Activated naive CD4-positive, alpha-beta T cell treated with anti-CD3 and anti-CD28 coated beads, Interleukin-2, amount 50 U/mL, for 24 hours (primary cell): ENCODE results near the gene RTP5.

Experiments
- H3K27ac Mint-ChIP-seq: one replicate; pipeline ENCODE4 v1.8.0; 2021; ENCODE audit warnings: mild to moderate bottlenecking, mixed read lengths
- H3K27me3 Mint-ChIP-seq: one replicate; pipeline ENCODE4 v1.8.0; 2021; ENCODE audit warnings: mixed read lengths
- H3K36me3 Mint-ChIP-seq: one replicate; pipeline ENCODE4 v1.8.0; 2021; ENCODE audit warnings: mixed read lengths
- H3K4me1 Mint-ChIP-seq: one replicate; pipeline ENCODE4 v1.8.0; 2021; ENCODE audit warnings: mixed read lengths
- H3K4me3 Mint-ChIP-seq: one replicate; pipeline ENCODE4 v1.8.0; 2021; ENCODE audit warnings: mild to moderate bottlenecking, mixed read lengths
- H3K9me3 Mint-ChIP-seq: one replicate; pipeline ENCODE4 v1.8.0; 2021; ENCODE audit warnings: mixed read lengths

The RTP5 gene

DNA sequence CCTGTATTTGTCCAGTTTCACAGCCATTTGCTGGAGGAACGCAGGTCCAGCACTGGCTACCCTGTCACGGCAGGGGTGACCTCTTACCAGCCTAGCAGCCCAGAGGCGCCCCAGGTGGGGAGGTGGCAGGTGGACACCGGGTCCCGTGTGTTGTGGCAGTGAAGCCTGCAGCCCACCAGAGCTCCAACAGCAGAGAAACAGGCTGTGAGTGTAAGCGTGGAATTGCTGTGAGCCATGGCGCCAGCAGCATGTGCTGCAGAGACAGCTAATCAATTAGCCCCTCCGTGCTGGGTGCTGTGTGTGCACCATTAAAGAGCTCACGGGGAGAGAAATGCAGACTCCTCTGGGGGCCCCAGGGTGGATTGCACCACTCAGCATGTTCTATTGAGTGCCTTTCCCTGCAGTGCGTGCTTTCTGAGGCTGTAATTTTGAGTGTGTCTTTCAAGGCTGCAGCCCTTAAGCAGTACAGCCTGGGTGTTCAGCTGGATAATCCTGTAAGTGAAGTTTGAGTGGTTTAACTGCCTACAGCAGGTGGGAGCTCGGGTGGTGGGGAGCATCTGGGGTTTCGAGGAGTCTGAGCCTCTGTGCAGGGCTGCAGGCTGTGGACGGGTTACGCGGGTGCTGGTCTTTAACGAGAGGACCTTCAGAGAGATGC is 15.9 kb downstream of the RTP5 start:
- H3K27me3 Mint-ChIP-seq = no peaks in the 10 kb centered on the region
- H3K9me3 Mint-ChIP-seq = no peaks in the 10 kb centered on the region
- peaks cover 9% of the 10 kb centered on the region for H3K36me3 Mint-ChIP-seq
- H3K4me1 Mint-ChIP-seq = peaks cover 56% of the 10 kb centered on the region
- no peak overlapping the region for H3K27ac Mint-ChIP-seq
- H3K4me3 Mint-ChIP-seq = no peak overlapping the region

DNA sequence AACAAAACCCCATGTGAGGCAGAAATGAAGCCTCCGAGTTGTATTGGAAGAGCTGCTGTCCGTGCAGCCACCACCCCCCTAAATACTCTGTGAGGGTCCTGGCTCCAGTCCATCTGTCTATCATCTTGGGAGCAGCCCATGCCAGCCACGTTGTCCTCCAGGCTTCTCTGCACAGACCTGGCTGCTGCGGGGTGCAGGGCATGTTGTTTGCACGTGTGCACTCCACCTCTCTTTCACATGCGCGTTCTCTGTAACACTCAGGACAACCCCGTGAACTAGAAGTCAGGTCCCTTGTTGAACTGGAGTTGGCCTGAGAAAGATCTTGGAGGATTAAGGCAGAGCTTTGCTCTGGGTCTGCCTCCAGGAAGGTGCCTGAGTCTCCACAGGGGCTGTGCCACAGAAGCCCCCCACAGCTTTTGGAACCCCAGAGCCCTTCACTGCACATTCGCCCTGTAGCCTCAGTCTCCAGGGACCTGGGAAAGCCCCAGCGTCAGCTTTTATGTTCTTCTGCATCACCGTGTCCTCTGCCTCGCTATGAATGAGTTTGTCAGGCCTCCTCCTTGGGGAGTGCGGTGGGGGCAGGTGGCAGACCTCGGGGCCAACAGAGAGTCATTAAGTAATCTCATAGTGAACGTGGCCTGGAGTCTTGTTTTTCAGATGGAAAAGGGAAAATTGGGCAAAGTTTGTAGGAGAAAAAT is 16.6 kb downstream of the RTP5 start:
- Mint-ChIP-seq H3K4me1 (peaks cover 52% of the 10 kb centered on the region), H3K27me3 (no peaks in the 10 kb centered on the region), H3K36me3 (peaks cover 9% of the 10 kb centered on the region), H3K4me3 (no peak overlapping the region), H3K27ac (no peak overlapping the region), H3K9me3 (no peaks in the 10 kb centered on the region)

GRCh38 chr2:241886840-241887447 is 17.4 kb downstream of the RTP5 start:
- Mint-ChIP-seq H3K9me3 (no peaks in the 10 kb centered on the region), H3K36me3 (peaks cover 9% of the 10 kb centered on the region), H3K27ac (no peak overlapping the region), H3K4me3 (no peak overlapping the region), H3K27me3 (no peaks in the 10 kb centered on the region), H3K4me1 (peaks cover 50% of the 10 kb centered on the region)

DNA sequence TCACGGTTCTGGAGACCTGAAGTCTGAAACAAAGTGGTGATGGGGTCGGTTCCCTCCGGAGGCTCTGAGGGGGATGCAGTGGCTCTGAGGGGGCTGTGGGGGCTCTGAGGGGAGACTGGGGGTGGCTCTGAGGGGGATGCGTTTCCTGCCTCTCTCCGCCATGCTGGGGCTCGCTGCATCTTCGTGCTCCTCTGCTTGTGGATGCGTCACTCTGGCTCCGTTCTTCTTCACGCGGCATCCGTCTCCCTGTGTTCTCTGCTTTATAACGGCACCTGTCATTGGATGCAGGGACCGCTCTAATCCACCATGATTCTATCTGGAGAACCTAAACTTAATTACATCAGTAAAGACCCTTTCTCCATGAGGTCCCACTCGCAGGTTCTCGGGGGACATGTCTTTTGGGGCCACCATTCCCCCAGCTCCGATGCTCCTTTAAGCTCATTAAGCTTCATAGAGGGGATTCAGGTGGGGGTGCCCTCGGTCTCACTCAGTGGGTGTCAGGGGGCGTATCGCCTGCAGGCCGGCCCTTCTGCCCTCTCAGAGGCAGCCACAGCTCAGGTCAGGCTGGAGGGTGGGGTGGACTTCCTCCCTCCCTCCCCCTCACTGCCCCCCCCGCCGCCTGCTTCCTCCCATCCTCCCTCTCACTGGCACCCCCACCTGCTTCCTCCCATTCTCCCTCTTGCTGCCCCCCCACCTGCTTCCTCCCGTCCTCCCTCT is 18.4 kb downstream of the RTP5 start:
- H3K4me1 Mint-ChIP-seq = peaks cover 41% of the 10 kb centered on the region

GRCh38 chr2:241888641-241889040 is 19.1 kb downstream of the RTP5 start:
- peak overlapping the region; percentile 19 for H3K4me3 Mint-ChIP-seq
- no peaks in the 10 kb centered on the region for H3K9me3 Mint-ChIP-seq
- H3K36me3 Mint-ChIP-seq = peaks cover 9% of the 10 kb centered on the region
- H3K27me3 Mint-ChIP-seq = no peaks in the 10 kb centered on the region
- peak overlapping the region; percentile 44 for H3K27ac Mint-ChIP-seq
- peaks cover 36% of the 10 kb centered on the region for H3K4me1 Mint-ChIP-seq

More for the DNA sequence above, 18.4 kb downstream of the RTP5 start:
- no peaks in the 10 kb centered on the region for H3K9me3 Mint-ChIP-seq
- H3K27me3 Mint-ChIP-seq = no peaks in the 10 kb centered on the region
- peak overlapping the region; percentile 15 for H3K4me3 Mint-ChIP-seq
- H3K36me3 Mint-ChIP-seq = peaks cover 9% of the 10 kb centered on the region
- H3K27ac Mint-ChIP-seq = peak overlapping the region; percentile 46

DNA sequence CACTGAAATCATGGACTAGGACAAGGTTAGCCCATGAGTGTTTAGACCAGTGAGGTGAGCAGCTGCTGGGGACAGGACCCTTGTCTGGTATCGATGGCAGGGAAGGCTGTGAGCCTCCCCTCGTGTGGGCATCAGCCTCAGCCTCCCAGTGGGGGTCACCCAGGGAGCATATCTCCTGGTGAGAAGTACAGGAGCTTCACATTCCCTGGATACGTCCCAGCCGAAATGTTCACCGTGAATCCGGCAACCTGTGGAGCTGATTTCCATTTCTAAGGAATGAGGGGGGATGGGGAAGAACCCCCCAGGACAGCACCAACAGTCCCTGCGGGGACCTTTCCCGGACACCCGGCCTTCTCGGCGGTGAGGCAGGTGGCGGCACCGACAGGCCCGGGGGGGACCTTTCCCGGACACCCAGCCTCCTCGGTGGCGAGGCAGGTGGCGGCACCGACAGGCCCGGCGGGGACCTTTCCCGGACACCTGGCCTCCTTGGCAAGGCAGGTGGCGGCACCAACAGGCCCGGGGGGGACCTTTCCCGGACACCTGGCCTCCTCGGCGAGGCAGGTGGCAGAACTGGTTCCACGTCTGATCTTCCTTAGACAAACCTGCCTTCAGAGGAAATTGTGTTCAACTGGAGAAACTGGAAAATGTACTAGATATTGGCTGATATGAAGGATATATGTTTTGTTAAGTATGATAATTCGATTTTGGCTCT is 21.2 kb downstream of the RTP5 start:
- H3K4me1 Mint-ChIP-seq = peaks cover 27% of the 10 kb centered on the region
- H3K27ac Mint-ChIP-seq = no peak overlapping the region
- no peak overlapping the region for H3K4me3 Mint-ChIP-seq
- H3K9me3 Mint-ChIP-seq = no peaks in the 10 kb centered on the region
- H3K27me3 Mint-ChIP-seq = no peaks in the 10 kb centered on the region
- peaks cover 7% of the 10 kb centered on the region for H3K36me3 Mint-ChIP-seq

- Mint-ChIP-seq H3K4me1 (peaks cover 24% of the 10 kb centered on the region), H3K27ac (no peak overlapping the region), H3K36me3 (peaks cover 7% of the 10 kb centered on the region)
These were observed 21.9 kb downstream of the RTP5 start for GRCh38 chr2:241891315-241891987.

DNA sequence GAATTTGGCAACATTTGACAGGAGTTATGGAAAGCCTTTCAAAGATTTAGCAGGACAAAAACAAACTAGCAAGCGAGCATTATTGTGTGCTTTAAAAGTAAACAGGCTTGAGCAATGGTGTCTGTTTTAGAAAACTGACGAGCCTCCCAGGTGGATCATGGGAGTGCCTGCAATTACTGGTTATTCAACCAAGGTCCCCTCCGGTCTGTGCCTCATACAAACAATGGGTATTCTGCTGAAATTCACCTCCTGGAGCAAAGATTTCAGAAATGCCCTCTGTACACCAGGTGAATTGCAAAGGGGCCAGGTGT is 22.4 kb downstream of the RTP5 start:
- H3K4me3 Mint-ChIP-seq = no peak overlapping the region
- peaks cover 6% of the 10 kb centered on the region for H3K36me3 Mint-ChIP-seq

More at GRCh38 chr2:241891315-241891987, 21.9 kb downstream of the RTP5 start:
- Mint-ChIP-seq H3K9me3 (no peaks in the 10 kb centered on the region), H3K4me3 (no peak overlapping the region), H3K27me3 (no peaks in the 10 kb centered on the region)

DNA sequence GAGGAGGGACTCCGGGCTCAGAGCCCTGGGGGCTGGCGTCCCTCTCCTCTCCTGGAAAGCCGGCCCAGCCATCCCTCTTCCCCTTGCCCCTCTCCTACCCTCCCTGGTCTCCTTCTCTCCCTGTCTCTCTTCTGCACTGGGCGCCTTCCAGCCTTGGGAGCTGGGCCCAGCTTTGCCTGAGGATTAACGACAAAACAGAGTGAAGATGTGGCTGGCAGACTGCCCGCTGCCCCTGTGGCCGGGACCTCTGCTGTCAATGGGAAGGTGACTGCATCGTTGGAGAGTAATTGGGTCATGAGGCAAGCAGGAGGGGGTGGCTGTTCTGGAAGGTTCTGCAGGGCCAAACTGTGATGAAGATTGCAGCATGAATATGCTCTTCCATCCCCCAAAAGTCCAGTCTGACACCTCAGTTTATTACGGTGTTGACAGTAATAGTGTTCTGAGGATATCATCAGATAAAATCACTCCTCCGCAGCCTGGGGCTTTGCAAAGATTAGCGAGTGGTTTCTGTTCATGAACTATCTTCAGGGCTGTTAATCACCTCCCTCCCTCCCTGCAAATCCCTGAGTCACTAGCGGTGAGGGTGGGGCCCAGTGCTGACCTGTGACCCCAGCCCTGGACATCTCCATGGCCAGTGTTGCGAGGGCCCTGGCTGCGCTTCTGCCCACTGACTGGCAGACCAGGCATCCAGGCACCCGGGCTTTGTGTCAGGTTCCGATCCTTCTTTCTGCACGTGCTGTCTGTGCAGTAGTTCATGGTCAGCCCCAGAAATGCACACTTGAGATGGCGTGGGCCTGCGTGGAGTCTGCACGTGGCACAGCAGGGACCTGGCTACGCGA is 23.0 kb downstream of the RTP5 start:
- Mint-ChIP-seq H3K4me1 (peaks cover 19% of the 10 kb centered on the region), H3K9me3 (no peaks in the 10 kb centered on the region), H3K27ac (no peak overlapping the region), H3K27me3 (no peaks in the 10 kb centered on the region), H3K36me3 (peaks cover 4% of the 10 kb centered on the region), H3K4me3 (no peak overlapping the region)

More for the DNA sequence above, 22.4 kb downstream of the RTP5 start:
- H3K27me3 Mint-ChIP-seq = no peaks in the 10 kb centered on the region
- H3K9me3 Mint-ChIP-seq = no peaks in the 10 kb centered on the region
- H3K27ac Mint-ChIP-seq = no peak overlapping the region
- peaks cover 19% of the 10 kb centered on the region for H3K4me1 Mint-ChIP-seq

DNA sequence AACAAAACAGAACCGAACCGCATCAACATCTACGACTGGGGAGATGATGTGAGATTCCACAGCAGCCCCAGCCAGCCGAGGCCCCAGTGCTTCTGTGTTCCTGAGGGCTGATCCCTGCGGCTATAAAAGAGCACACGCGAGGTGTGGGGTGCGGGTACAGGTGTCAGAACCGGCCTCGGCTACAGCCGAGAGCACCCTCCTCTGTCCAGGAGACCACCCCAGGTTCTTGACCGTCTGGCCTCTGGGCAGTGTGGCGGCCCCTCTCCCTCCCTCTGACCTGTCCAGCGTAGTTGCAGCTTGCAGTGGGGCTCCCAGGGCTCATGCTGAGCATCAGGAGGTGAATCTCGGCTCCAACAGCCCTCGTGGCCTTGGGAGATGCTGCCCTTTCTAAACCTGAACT is 23.7 kb downstream of the RTP5 start:
- Mint-ChIP-seq H3K27me3 (no peaks in the 10 kb centered on the region), H3K4me1 (peaks cover 15% of the 10 kb centered on the region), H3K9me3 (no peaks in the 10 kb centered on the region), H3K27ac (no peak overlapping the region), H3K4me3 (no peak overlapping the region), H3K36me3 (peaks cover 3% of the 10 kb centered on the region)

GRCh38 chr2:241894056-241894641 is 24.6 kb downstream of the RTP5 start:
- Mint-ChIP-seq H3K9me3 (no peaks in the 10 kb centered on the region), H3K27me3 (no peaks in the 10 kb centered on the region), H3K4me1 (peaks cover 10% of the 10 kb centered on the region), H3K27ac (no peak overlapping the region), H3K4me3 (no peak overlapping the region), H3K36me3 (peaks cover 3% of the 10 kb centered on the region)

DNA sequence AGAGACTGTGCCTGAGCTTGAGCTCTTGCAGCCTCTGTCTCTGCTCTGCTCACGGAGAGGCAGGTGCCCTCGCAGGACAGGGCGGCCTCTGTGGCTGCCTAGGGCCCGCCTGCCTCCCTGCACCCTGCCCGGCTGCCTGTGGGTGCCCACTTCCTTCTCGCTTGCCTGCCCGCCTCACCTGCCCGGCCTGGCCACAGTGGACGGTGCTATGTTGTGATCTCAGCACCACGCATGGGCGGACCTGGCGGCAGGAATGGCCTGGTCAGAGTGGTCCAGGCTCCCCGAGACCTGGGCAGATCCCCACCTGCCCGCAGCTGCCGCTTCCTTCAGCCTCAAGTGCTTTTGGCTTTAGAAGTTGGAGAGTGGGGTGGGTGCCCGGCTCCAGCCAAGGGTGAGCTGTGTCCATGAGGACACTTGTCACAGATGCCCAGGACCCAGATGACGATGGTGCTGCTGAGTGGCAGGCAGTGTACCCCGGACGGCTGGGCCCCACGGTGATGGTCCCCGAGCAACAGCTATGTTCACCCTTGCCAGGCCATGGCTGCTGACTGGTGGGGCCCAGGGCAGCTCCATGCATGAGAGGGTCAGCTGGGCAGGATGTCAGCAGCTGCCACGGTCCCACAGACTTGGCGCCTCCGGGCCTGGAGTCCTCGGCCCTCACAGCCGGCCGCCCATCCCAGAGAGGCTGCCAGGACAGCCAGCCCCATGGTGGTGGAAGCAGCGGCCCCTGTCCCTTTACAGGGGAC is 25.3 kb downstream of the RTP5 start:
- Mint-ChIP-seq H3K27ac (no peak overlapping the region), H3K27me3 (no peaks in the 10 kb centered on the region)

GRCh38 chr2:241895427-241895711 is 25.8 kb downstream of the RTP5 start:
- Mint-ChIP-seq H3K4me1 (peaks cover 8% of the 10 kb centered on the region), H3K4me3 (no peak overlapping the region), H3K9me3 (no peaks in the 10 kb centered on the region), H3K27me3 (no peaks in the 10 kb centered on the region), H3K27ac (no peak overlapping the region), H3K36me3 (peaks cover 2% of the 10 kb centered on the region)

More for the DNA sequence above, 25.3 kb downstream of the RTP5 start:
- Mint-ChIP-seq H3K4me1 (peaks cover 8% of the 10 kb centered on the region), H3K9me3 (no peaks in the 10 kb centered on the region), H3K36me3 (peaks cover 2% of the 10 kb centered on the region), H3K4me3 (no peak overlapping the region)
